ENCODE data around the gene CAVIN2. TPM values are rescaled to one million over a fixed set of nuclear protein-coding genes. Genes with fewer than 3 reads are reported as not detected.

Gene CAVIN2
- total RNA-seq, 2 experiments from 2014 or later = not detected

DNA sequence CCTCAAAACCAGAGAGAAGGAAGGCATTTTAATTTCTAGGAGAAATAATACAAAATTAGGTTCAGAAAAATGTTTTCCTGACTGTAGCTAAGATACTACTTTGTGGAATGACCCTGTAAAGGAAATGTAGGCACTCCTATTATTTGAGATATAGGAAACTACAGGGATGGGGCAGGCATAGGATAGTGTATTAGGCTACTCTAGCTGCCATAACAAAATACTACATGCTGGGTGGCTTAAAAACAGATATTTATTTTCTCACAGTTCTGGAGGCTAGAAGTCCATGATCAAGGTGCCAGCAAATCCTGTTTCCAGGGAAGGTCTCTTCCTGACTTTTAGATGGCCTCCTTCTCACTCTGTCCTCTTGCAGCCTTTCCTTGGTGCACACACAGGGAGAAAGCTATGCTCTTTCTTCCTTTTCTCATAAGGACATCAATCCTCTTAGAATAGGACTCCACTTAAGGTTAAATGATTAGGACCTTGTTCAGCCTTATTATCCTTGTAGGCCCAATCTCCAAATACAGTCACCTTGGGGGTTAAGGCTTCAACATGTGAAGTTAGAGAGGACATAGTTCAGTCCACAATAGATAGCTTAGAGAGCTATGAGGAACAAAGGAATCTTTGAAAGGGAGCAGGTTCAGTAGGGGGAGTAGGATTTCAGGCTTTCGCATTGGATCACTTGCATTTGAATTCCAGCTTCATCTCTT is 14.0 kb upstream of the CAVIN2 start:
- Mint-ChIP-seq H3K36me3 (ENCODE audit: low read depth) (no peaks in the 10 kb centered on the region), H3K27ac (no peak overlapping the region), H3K4me3 (no peak overlapping the region), H3K9me3 (ENCODE audit: insufficient read depth) (no peaks in the 10 kb centered on the region), H3K27me3 (ENCODE audit: low read depth) (peaks cover 11% of the 10 kb centered on the region), H3K4me1 (ENCODE audit: low read depth) (no peaks in the 10 kb centered on the region)
- ATAC-seq = no peak
- CTCF ChIA-PET = interaction anchor here (1.0 to 1.5 kb wide), 3 partner anchors 10 to 301 kb away, joined by 3 to 4 read pairs (median 3); no protein-coding TSS in a partner anchor
- no peak for DNase-seq
- POLR2A ChIA-PET = no interaction called here

DNA sequence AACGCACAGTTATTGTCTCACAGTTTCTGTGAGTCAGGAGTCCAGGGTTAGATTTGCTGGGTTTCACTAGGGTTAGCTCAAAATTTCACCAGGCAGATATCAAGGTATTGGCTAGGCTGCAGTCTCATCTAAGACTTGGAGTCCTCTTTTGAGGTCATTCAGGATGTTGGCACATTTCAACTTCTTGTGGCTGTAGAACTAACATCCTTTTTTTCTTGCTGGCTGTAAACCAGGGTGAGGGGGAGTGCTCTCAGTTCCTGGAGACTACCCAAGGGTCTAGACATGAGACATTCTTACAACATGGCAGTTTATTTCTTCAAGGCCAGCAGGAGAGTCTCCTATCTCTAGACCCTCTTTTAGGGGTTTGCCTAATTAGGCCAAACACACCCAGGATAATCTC is 12.8 kb upstream of the CAVIN2 start:
- ChIA-PET CTCF (no interaction called here), POLR2A (no interaction called here)
- no peak for DNase-seq
- no peak for ATAC-seq
- no peak overlapping the region for H3K27ac Mint-ChIP-seq
- H3K27me3 Mint-ChIP-seq (ENCODE audit: low read depth) = peaks cover 13% of the 10 kb centered on the region
- no peaks in the 10 kb centered on the region for H3K4me1 Mint-ChIP-seq (ENCODE audit: low read depth)
- no peaks in the 10 kb centered on the region for H3K36me3 Mint-ChIP-seq (ENCODE audit: low read depth)
- no peaks in the 10 kb centered on the region for H3K9me3 Mint-ChIP-seq (ENCODE audit: insufficient read depth)
- no peak overlapping the region for H3K4me3 Mint-ChIP-seq

DNA sequence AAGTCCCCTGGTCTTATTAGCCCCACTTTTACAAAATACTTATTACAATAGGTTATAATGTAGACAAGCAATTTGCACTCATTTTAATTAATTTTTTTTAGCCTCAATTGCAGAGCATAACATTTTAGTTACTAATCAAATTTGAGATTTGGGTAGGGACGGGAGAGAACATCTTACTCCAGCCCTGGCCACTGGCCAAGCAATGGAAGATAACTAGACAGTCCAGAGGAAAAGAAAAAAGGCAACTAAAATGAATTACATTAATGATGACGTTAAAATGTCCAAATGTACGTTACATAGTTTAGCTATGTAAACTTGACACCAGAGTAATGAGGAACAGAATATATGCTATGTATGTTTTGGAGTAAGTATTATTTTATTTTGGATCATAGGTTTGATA is 11.0 kb upstream of the CAVIN2 start:
- Mint-ChIP-seq H3K36me3 (ENCODE audit: low read depth) (no peaks in the 10 kb centered on the region), H3K9me3 (ENCODE audit: insufficient read depth) (no peaks in the 10 kb centered on the region), H3K27ac (no peak overlapping the region), H3K4me3 (no peak overlapping the region), H3K27me3 (ENCODE audit: low read depth) (peaks cover 14% of the 10 kb centered on the region), H3K4me1 (ENCODE audit: low read depth) (no peaks in the 10 kb centered on the region)
- ChIA-PET POLR2A (no interaction called here), CTCF (no interaction called here)
- DNase-seq (no peak), ATAC-seq (no peak)

DNA sequence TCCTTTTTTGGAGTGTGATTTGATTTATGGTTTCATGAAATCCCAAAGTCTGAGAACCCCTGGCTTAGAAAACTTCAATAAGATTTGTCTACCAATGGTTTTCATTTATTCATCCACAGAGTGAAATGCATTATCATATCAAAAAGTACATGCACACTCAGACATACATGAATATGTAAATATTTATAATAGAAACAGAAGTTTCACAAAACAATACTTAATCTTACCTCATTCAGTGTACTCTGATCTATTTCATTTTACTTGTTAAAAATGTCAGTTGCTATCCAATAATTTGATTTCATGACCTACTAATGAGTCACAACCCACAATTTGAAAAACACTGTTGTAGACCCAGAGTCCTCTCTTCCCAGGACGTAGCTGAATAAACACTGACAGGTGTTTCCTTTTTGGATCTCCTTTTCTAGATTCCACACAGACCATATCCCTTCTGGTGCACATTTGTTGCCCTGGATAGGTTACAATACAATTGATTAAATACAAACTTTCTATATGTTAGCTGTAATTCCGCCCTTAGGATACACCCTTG is 10.4 kb upstream of the CAVIN2 start:
- H3K27me3 Mint-ChIP-seq (ENCODE audit: low read depth) = peaks cover 16% of the 10 kb centered on the region
- ChIA-PET POLR2A (no interaction called here), CTCF (no interaction called here)
- no peaks in the 10 kb centered on the region for H3K9me3 Mint-ChIP-seq (ENCODE audit: insufficient read depth)
- DNase-seq (no peak), ATAC-seq (no peak)
- no peaks in the 10 kb centered on the region for H3K4me1 Mint-ChIP-seq (ENCODE audit: low read depth)
- H3K27ac Mint-ChIP-seq = no peak overlapping the region
- no peak overlapping the region for H3K4me3 Mint-ChIP-seq
- no peaks in the 10 kb centered on the region for H3K36me3 Mint-ChIP-seq (ENCODE audit: low read depth)

DNA sequence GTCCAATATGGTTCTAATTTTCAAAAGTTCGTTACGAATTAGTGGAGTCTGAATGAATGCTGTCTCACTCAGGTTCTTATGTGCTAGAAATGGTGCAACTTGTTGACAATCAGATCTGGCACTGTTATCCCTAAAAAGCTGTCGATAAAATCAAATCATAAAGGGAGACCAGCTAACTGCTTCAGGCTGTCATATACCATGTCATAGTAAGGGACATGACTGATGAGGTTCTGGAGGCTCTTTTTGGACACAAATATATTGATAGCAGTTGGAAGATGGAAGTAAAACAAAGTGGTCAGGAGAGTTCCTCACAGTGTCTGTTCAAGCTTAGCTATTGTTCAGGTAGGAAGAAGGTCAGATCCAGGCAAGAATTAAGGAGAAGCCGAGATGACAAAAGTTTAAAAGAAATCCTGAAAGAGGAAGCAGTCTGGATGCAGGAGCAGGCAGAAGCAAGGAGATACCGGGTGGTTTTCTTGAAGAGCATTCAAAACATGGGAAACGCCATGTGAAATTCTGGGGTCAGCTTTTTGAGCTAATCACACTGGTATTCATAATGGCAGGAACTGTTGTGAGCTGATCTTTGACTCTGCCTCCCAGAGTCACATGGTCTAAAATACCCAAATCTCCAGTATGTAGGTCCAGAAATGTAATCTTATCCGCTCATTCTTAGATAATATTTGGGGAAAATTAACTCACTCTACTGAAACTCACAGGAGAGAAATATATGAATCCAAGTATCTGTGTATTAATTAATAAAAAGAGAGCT is 9.4 kb upstream of the CAVIN2 start:
- Mint-ChIP-seq H3K36me3 (ENCODE audit: low read depth) (no peaks in the 10 kb centered on the region), H3K27ac (no peak overlapping the region), H3K4me1 (ENCODE audit: low read depth) (no peaks in the 10 kb centered on the region), H3K9me3 (ENCODE audit: insufficient read depth) (no peaks in the 10 kb centered on the region), H3K4me3 (no peak overlapping the region), H3K27me3 (ENCODE audit: low read depth) (peaks cover 16% of the 10 kb centered on the region)
- CTCF ChIA-PET = no interaction called here
- no peak for ATAC-seq
- DNase-seq = no peak
- POLR2A ChIA-PET = no interaction called here

DNA sequence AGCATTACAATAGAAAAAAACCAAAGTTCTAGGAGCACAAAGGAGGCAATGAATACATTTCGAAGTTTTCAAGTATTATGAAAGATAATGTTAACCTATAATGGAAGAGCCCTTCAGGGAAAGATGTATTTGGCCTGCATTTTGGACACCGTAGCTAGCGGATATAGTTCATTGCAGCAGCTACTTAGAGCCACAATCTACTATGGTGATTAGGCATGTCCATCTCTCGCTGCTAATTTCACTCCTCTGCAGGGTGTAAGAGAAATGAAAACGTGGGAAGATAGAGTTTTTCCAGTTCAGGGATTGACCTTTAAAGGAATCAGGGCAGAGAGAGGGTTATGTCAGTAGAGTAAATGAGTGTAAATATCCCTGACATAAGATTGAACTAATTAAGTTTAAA is 8.5 kb upstream of the CAVIN2 start:
- POLR2A ChIA-PET = no interaction called here
- peaks cover 16% of the 10 kb centered on the region for H3K27me3 Mint-ChIP-seq (ENCODE audit: low read depth)
- H3K4me3 Mint-ChIP-seq = no peak overlapping the region
- no peak overlapping the region for H3K27ac Mint-ChIP-seq
- no peaks in the 10 kb centered on the region for H3K36me3 Mint-ChIP-seq (ENCODE audit: low read depth)
- H3K4me1 Mint-ChIP-seq (ENCODE audit: low read depth) = no peaks in the 10 kb centered on the region
- CTCF ChIA-PET = no interaction called here
- no peaks in the 10 kb centered on the region for H3K9me3 Mint-ChIP-seq (ENCODE audit: insufficient read depth)
- ATAC-seq (no peak), DNase-seq (no peak)

DNA sequence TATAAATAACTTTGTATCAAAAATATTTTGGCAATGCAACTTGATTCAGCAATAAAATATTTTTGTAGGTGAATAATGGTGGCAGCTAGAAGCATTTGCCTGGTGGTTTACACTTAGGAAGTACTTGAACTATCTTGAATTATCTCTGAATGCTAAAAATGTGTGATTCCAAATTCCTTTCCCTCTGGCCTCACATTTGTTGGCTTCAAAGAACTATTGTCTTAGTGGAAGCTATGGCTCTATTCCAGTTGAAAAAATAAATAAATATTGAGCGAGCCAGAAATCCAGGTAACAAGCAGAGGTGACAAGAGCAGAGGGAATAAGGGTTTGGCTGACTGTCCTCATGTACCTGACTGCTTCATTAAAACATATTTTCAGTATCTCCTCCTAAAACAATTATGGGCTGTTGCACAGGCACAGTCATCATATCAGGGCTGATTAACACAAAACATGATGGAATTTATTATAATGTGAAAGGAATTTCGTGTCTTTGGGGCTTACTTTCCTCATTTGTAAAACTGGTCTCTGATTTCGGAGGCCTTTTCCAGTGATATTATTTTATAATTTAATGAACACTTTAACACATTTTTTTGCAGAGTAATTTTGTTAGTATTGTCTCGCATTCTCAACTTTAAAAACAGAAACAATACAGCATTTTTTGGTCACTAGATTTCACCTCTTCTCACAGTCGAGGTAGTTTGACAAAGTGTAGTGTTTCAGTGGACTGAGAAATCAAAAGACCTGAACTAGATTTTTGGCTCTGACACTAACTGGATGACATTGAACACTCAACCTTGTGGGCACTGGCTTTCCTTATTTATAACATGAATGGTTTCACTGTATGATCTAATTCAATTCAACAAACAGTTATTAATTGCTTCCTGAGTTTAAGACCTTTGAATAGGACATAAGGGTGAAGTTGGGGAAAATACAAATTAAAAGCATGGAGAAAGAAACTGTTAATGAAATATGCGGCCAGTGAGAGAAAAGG is 7.8 kb upstream of the CAVIN2 start:
- H3K4me3 Mint-ChIP-seq = no peak overlapping the region
- H3K36me3 Mint-ChIP-seq (ENCODE audit: low read depth) = no peaks in the 10 kb centered on the region
- ChIA-PET CTCF (no interaction called here), POLR2A (no interaction called here)
- ATAC-seq (no peak), DNase-seq (no peak)
- no peak overlapping the region for H3K27ac Mint-ChIP-seq
- peaks cover 19% of the 10 kb centered on the region for H3K27me3 Mint-ChIP-seq (ENCODE audit: low read depth)
- H3K9me3 Mint-ChIP-seq (ENCODE audit: insufficient read depth) = no peaks in the 10 kb centered on the region
- H3K4me1 Mint-ChIP-seq (ENCODE audit: low read depth) = no peaks in the 10 kb centered on the region

DNA sequence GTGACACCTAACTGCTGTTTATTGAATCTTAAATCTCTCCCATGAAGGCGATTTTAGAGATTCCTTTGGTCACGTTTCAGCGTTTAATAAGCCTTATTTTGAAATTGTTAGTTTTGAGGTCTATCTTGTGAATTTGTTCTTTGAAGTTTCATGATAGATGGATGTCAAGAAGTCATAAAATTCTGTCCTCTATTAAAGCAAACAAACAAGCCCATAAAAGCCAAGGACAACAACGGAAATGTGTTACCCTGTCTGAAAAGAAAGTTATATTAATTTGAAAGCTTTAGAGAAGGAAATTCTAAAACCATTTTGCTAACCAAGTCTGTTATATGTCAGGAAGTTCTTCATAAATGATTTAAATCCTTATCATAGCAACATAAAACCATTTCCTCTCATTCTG is 7.0 kb upstream of the CAVIN2 start:
- no peak for DNase-seq
- peaks cover 20% of the 10 kb centered on the region for H3K27me3 Mint-ChIP-seq (ENCODE audit: low read depth)

DNA sequence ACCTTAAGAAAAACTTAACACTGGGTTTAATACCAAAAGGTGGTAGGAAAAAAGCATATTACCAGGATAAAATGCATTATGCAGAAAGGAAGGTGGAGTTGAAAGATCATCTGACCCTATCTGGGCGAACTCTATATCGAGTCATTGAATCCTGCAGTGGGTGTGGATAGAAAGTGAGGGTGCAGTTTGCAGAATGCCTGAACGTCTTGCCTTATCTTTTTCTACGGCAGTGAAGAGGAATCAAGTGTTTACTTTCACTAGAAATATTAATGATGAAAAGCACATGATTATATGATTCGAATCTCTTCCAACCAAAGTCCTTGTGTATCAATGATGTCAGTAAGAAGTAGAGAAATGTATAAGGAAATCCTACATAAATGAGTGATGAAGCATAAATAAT is 4.3 kb upstream of the CAVIN2 start:
- no peak for DNase-seq
- ChIA-PET CTCF (no interaction called here), POLR2A (no interaction called here)
- H3K4me1 Mint-ChIP-seq (ENCODE audit: low read depth) = no peaks in the 10 kb centered on the region
- no peak overlapping the region for H3K4me3 Mint-ChIP-seq
- no peak overlapping the region for H3K27ac Mint-ChIP-seq
- H3K9me3 Mint-ChIP-seq (ENCODE audit: insufficient read depth) = no peaks in the 10 kb centered on the region
- ATAC-seq = no peak
- peaks cover 30% of the 10 kb centered on the region for H3K27me3 Mint-ChIP-seq (ENCODE audit: low read depth)
- no peaks in the 10 kb centered on the region for H3K36me3 Mint-ChIP-seq (ENCODE audit: low read depth)

More for the DNA sequence above, 7.0 kb upstream of the CAVIN2 start:
- POLR2A ChIA-PET = no interaction called here
- CTCF ChIA-PET = no interaction called here
- no peak for ATAC-seq
- H3K4me1 Mint-ChIP-seq (ENCODE audit: low read depth) = no peaks in the 10 kb centered on the region
- H3K9me3 Mint-ChIP-seq (ENCODE audit: insufficient read depth) = no peaks in the 10 kb centered on the region
- H3K4me3 Mint-ChIP-seq = no peak overlapping the region
- H3K27ac Mint-ChIP-seq = no peak overlapping the region
- no peaks in the 10 kb centered on the region for H3K36me3 Mint-ChIP-seq (ENCODE audit: low read depth)

DNA sequence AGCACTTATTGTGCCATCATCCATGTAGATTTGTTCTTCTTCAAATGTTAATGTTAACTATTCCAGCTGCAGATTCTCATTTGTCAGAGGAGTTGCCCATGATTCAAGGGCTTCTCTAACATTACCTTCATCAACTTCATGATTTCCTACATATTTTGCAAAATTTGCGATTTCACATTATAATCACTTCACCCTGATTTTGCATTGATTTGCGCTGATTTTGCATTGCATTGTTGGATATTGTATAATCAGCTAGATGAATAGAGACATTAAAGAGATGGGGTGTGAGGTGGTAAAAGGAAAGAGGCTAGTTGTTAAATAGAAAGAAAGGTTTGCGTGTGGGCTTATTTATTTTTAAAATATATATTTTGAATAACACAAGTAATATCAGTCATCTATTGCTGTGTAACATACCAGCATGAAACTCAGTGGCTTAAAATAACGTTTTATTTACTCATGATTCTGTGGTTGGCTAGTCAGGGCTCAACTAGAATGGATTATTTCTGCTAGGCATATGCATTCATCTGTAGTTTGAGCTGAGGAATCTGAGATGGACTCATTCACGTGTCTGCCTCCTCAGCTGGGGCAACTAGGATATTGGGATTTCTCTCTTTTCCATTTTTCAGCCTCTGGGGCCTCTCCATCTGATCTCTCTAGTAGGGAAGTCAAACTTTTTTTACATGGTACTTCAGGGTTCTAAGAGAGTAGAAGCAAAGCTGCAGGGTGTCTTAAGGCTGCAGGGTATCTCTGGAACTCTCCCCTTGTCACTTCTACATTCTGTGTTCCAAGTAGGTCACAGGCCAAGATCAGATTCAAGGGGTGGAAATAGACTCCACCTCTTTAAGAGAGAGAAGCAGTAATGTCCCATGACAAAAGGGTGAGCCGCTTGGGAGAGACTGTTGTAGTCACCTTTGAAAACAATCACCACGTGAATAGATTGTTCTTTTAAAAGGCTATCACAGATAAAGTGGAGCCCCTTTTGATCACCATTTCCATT is 2.2 kb upstream of the CAVIN2 start:
- H3K27ac Mint-ChIP-seq = no peak overlapping the region
- ATAC-seq (no peak), DNase-seq (no peak)
- H3K27me3 Mint-ChIP-seq (ENCODE audit: low read depth) = peaks cover 42% of the 10 kb centered on the region
- POLR2A ChIA-PET = no interaction called here
- no peaks in the 10 kb centered on the region for H3K36me3 Mint-ChIP-seq (ENCODE audit: low read depth)
- H3K9me3 Mint-ChIP-seq (ENCODE audit: insufficient read depth) = no peaks in the 10 kb centered on the region
- H3K4me1 Mint-ChIP-seq (ENCODE audit: low read depth) = no peaks in the 10 kb centered on the region
- H3K4me3 Mint-ChIP-seq = no peak overlapping the region
- CTCF ChIA-PET = no interaction called here

DNA sequence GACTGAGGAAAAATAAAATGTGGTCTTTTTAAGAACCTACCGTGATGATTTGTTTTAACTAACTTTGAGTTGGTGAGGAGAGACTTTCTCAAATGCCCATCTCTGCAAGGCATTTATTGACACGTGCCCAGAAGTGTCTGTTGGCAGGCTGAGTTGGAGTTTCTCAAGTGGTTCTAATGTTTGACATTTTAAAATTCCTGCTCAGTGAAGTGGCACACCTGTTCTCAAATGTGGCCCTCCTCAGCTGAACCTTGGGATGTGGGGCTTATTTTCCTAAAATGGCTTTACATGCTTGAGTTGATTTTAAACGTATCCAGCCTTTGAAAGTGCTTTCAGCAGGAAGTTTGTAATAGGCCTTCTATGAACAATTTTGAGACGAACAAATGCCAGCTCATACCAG is 876 bp upstream of the CAVIN2 start:
- DNase-seq (no peak), ATAC-seq (no peak)
- no peak overlapping the region for H3K27ac Mint-ChIP-seq
- peaks cover 47% of the 10 kb centered on the region for H3K27me3 Mint-ChIP-seq (ENCODE audit: low read depth)
- ChIA-PET CTCF (interaction anchor here (1.4 kb wide), 1 partner anchor 9 kb away, joined by 3 read pairs; no protein-coding TSS in a partner anchor), POLR2A (no interaction called here)
- H3K4me1 Mint-ChIP-seq (ENCODE audit: low read depth) = no peaks in the 10 kb centered on the region
- H3K4me3 Mint-ChIP-seq = no peak overlapping the region
- no peaks in the 10 kb centered on the region for H3K36me3 Mint-ChIP-seq (ENCODE audit: low read depth)
- no peaks in the 10 kb centered on the region for H3K9me3 Mint-ChIP-seq (ENCODE audit: insufficient read depth)

Measured in activated CD8-positive, alpha-beta T cell treated with anti-CD3 and anti-CD28 coated beads, Interleukin-2, amount 10 ng/mL, durations not matched to agents 7 days and 5 days (primary cell).